PC-9 (cell line): Measurements from ENCODE around the gene NAPB.

ENCODE experiments used
- CTCF ChIP-seq: fragments of 200-600 bp; sonication (generic); conservative IDR thresholded peaks from 2 replicates; pipeline ENCODE4 v1.6.1; 2017; ENCODE audit warnings: mixed run types, antibody characterized with exemption, mild to moderate bottlenecking, moderate library complexity
- EZH2 ChIP-seq: fragments of 200-600 bp; sonication (generic); IDR thresholded peaks from 2 replicates; pipeline ENCODE4 v1.8.0; 2017; ENCODE audit warnings: antibody characterized with exemption, low read depth

DNA sequence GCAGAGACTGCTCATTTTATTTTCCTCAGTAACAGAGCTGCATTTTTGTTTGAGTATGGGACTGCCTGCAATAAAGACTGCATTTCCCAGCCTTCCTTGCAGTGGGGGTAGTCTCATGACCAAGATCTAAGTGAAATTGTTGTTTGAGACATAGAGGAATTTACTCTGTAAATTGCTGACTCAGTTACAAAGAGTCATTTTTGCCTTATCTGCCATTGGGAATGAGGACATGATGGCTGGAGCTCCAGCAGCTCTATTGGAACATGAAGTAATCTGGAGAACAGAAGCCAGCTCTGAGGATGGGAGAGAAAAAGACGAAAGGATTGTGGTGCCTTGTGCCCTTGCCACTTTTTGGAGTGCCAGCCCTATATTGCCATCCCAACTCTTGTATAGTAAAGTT lies 33.5 kb upstream of the NAPB start:
- TF ChIP-seq CTCF (no peak), EZH2 (no peak)
